Ectodermal cell (in vitro differentiated cells): ENCODE measurements around the gene WTIP.

Source experiments
- H3K27ac ChIP-seq: 2 replicates; pipeline ENCODE4 v1.7.0; 2013; ENCODE audit warnings: mild to moderate bottlenecking, low read depth, low read length; ENCODE audit not compliant: insufficient read depth, poor library complexity, severe bottlenecking
- H3K27me3 ChIP-seq: 2 replicates; pipeline ENCODE4 v1.7.0; 2013; ENCODE audit warnings: mild to moderate bottlenecking, low read length; ENCODE audit not compliant: insufficient read depth, control insufficient read depth, poor library complexity, severe bottlenecking
- H3K36me3 ChIP-seq: one replicate; pipeline ENCODE4 v1.7.0; 2013; ENCODE audit warnings: low read length; ENCODE audit not compliant: control insufficient read depth, insufficient read depth
- H3K4me1 ChIP-seq: one replicate; pipeline ENCODE4 v1.7.0; 2013; ENCODE audit warnings: low read length; ENCODE audit not compliant: control insufficient read depth, insufficient read depth
- H3K4me3 ChIP-seq: 2 replicates; pipeline ENCODE4 v1.7.0; 2013; ENCODE audit warnings: low read depth, low read length, control low read depth; ENCODE audit not compliant: insufficient read depth
- H3K9me3 ChIP-seq: 2 replicates; pipeline ENCODE4 v1.7.0; 2013; ENCODE audit warnings: mild to moderate bottlenecking, low read length, moderate library complexity; ENCODE audit not compliant: control insufficient read depth
- WGBS, 2 experiments: methylation state at CpG; one replicate each; pipeline ENCODE4 v1.1.7; 2013; ENCODE audit warnings: missing lambda C conversion rate in 2 of 2; 5-methylcytosine and 5-hydroxymethylcytosine counted together

Gene WTIP

DNA sequence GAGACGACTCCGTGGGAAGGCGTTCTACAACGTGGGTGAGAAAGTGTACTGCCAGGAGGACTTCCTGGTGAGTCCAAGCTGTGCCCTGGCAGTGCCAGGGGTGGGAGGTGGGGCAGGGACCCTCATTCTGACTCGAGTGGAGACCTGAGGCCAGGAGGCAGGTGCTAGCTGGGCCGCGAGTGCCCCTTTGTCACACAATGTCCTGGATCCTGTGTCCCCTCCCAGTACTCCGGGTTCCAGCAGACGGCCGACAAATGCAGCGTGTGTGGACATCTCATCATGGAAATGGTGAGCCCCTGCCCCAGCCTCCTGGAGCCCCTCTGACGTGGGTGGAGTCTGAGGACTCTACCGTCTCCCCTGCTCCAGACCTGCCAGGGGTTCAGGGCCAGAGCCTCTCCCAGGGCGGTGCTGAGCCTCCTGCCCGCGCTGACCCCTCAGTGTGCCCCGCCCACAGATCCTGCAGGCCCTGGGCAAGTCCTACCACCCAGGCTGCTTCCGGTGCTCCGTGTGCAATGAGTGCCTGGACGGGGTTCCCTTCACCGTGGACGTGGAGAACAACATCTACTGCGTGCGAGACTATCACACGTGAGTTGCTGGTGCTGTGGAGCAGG, 11.6 kb downstream of the WTIP start:
- Histone ChIP-seq H3K9me3 (no peaks in the 10 kb centered on the region), H3K4me3 (no peak overlapping the region), H3K27ac (no peak overlapping the region), H3K27me3 (no peaks in the 10 kb centered on the region), H3K36me3 (peaks cover 30% of the 10 kb centered on the region), H3K4me1 (no peaks in the 10 kb centered on the region)
- 95% methylated on average over 25 of the region's 25 CpGs for WGBS, 2 experiments

DNA sequence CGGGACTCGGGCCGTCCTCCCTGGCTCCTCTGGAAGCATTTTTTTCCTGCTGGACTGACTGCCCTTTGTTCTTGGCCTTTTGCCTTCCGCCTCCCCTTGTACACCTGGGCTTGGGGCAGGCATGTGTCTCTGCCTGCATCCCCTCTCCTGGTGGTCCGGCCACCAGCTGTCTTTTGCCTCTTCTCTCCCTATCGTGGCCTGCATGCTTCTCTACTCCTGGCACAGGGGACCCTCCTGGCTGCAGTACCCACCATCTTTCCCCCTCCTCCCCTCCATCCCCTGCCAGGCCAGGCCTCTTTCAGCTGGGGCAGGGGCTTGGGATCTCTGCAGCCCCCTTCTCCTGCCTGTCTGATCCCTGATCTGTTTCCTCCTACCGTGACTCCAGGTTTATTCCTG, 12.1 kb downstream of the WTIP start:
- Histone ChIP-seq H3K4me1 (no peaks in the 10 kb centered on the region), H3K27me3 (no peaks in the 10 kb centered on the region), H3K9me3 (no peaks in the 10 kb centered on the region), H3K4me3 (no peak overlapping the region), H3K36me3 (peaks cover 33% of the 10 kb centered on the region), H3K27ac (no peak overlapping the region)
- WGBS, 2 experiments, result 95 to 97% methylated on average over 7 of the region's 7 CpGs

DNA sequence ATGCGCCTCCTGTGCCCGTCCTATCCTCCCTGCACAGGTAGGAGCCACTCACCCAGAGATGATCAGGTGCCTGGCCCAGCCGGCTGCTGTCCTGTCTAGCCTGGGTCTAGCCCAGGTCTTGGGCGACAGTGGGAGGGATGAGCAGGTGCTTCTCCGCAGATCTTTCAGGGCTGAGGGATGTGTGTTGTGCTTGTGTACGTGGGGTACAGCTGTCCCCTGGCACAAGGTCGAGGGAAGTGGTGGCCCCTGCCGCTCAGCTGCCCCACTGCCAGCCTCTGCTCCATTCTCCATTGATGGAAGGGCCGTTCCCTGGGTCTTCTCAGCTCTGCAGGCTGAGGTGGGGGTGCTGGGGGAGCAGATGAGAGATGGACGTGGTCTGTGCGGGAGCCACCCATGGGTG, 13.0 kb downstream of the WTIP start:
- 95 to 96% methylated on average over 11 of the region's 11 CpGs for WGBS, 2 experiments

DNA sequence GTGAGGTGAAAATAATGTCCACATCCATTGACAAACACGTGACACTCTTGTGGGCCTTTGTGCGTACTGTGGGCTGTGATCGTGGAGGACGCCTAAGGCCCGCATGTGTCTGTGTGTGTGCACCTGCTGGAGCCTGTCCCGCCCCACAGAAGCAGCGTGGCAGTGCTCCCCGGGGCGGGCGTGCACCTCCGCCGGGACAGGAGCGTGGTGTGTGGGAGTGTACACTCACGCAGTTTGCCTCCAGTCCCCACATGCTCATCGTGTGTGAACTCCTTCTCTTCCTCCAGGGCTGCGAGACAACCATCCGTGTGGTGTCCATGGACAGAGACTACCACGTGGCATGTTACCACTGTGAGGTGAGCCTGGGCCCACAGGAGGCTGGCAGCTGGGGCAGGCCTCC, 13.9 kb downstream of the WTIP start:
- Histone ChIP-seq H3K9me3 (no peaks in the 10 kb centered on the region), H3K4me3 (no peak overlapping the region), H3K4me1 (no peaks in the 10 kb centered on the region), H3K27me3 (no peaks in the 10 kb centered on the region), H3K36me3 (peaks cover 33% of the 10 kb centered on the region), H3K27ac (no peak overlapping the region)
- 96% methylated on average over 18 of the region's 18 CpGs for WGBS, 2 experiments

More for the DNA sequence above, 13.0 kb downstream of the WTIP start:
- H3K9me3 ChIP-seq, result no peaks in the 10 kb centered on the region
- peaks cover 33% of the 10 kb centered on the region for H3K36me3 ChIP-seq
- no peak overlapping the region for H3K4me3 ChIP-seq
- no peak overlapping the region for H3K27ac ChIP-seq
- H3K27me3 ChIP-seq, result no peaks in the 10 kb centered on the region
- H3K4me1 ChIP-seq, result no peaks in the 10 kb centered on the region

DNA sequence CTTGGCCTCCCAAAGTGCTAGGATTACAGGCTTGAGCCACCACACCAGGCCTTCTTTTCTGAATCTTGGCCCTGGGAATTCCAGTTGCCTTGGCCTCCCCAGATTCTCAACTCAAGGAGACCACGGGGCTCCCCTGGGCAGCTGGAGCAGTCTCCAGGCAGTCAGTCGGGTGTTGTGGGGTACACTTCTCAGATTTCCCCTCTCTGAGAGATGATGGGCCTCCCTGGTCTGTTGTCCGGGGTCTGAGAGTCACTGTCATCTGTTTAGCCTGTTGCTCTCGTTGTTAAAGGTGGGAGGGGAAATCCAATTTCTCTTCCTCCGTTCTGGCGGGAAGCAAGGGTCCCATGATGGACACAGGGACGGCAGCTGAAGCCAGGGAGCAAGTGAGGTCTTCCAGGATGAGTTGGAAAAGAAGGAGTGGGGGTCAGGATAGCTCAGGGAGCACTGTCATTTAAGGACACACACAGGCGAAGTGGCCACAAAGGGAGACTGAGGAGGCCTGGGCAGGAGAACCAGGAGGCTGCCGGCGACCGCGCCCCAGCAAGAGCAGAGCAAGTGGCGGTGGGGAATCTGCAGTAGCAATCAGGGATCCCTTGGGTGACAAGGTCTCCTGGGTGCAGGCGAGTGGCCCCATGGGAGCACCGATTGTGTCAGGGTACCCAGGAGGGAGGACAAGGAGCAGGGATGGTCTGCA, 15.7 kb downstream of the WTIP start:
- no peak overlapping the region for H3K4me3 ChIP-seq
- no peaks in the 10 kb centered on the region for H3K4me1 ChIP-seq
- no peaks in the 10 kb centered on the region for H3K27me3 ChIP-seq
- 94% methylated on average over 15 of the region's 15 CpGs for WGBS, 2 experiments
- no peaks in the 10 kb centered on the region for H3K9me3 ChIP-seq
- H3K27ac ChIP-seq, result no peak overlapping the region
- peaks cover 33% of the 10 kb centered on the region for H3K36me3 ChIP-seq

DNA sequence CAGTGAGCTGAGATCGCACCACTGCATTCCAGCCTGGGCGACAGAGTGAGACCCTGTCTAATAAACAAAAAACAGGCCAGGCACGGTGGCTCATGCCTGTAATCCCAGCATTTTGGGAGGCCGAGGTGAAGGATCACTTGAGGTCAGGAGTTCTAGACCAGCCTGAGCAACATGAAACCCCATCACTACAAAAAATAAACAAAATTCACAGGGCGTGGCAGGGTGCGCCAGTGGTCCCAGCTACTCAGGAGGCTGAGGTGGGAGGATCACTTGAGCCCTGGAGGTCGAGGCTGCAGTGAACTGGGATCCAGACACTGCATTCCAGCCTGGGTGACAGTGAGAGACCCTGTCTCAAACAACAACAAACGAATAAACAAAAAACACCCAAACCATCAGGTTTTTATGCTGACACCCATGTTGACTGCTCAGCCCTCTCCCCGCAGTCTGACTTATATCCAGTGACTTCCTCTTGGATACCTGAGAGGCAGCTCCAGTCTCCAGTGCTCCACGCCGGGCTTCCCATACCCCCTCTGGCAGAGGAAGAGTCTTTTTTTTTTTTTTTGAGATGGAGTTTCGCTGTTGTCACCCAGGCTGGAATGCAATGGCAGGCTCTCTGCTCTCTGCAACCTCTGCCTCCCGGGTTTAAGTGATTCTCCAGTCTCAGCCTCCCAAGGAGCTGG, 17.7 kb downstream of the WTIP start:
- no peaks in the 10 kb centered on the region for H3K4me1 ChIP-seq
- H3K27ac ChIP-seq, result no peak overlapping the region
- 89 to 93% methylated on average over 13 of the region's 13 CpGs for WGBS, 2 experiments
- peaks cover 19% of the 10 kb centered on the region for H3K36me3 ChIP-seq
- H3K27me3 ChIP-seq, result no peaks in the 10 kb centered on the region
- no peaks in the 10 kb centered on the region for H3K9me3 ChIP-seq
- no peak overlapping the region for H3K4me3 ChIP-seq

DNA sequence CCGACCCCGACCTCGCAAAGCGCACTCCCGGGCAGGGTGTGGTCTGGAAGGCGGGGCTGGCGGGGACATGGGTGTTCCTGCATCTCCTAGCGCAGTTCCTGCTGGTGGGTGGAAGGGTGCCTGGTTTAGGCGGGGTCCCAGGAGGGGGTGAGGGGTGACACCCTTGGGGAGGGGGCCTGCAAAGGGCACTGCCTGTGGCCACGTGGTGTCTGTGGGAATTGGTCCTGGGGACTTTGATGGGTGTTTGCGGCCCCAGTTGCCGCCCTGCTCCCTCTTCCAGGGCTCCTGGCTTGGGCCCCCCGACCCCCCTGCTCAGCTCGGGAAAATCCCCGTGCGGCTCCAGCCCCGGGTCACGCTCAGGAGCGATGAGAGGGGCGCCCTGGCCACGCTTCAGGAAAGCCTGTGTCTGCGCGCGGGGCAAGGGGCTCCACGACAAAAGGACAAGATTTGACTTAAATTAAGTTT, 19.1 kb downstream of the WTIP start:
- Histone ChIP-seq H3K36me3 (peaks cover 7% of the 10 kb centered on the region), H3K4me1 (no peaks in the 10 kb centered on the region), H3K27me3 (no peaks in the 10 kb centered on the region), H3K9me3 (no peaks in the 10 kb centered on the region), H3K27ac (no peak overlapping the region), H3K4me3 (no peak overlapping the region)
- WGBS, 2 experiments, result 72 to 79% methylated on average over 25 of the region's 25 CpGs

DNA sequence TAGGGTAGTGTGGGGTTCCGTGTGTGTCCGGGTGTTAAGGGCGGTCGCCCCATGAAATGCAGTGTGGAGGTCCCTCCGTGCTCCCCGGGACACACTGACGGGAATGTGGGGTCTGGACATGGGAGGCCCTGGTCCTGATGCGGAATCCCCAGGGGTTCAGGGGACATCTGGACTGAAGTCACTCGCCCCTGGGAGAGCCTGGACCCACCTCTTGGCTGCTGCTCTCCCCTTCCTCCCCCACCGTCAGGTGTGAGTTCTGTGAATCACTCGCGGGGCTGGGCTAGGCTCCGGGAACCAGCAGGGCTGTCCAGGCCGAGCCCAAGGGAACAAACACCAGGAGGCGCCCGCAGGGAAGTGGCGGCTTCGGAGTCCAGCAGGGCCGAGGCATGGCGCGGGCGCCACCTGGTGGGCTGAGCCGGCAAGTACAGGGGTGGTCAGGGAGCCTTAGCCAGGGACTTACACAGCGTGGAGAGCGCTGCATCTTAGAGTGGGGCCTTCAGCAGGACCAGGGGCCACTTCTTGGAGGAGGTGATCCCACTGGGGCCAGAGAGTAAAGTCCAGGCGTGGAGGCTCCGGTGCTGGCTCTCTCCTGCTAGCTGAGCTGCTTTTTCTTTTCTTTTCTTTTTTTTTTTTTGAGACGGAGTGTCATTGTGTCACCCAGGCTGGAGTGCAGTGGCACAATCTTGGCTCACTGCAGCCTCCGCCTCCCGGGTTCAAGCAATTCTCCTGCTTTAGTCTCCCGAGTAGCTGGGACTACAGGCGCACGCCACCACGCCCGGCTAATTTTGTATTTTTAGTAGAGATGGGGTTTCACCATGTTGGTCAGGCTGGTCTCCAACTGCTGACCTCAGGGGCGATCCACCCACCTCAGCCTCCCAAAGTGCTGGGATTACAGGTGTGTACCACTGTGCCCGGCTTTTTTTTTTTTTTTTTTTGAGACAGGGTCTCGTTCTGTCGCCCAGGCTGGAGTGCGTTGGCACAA, 20.1 kb downstream of the WTIP start:
- H3K4me3 ChIP-seq, result no peak overlapping the region
- H3K27ac ChIP-seq, result no peak overlapping the region
- H3K9me3 ChIP-seq, result no peaks in the 10 kb centered on the region
- no peaks in the 10 kb centered on the region for H3K4me1 ChIP-seq
- H3K36me3 ChIP-seq, result peaks cover 7% of the 10 kb centered on the region
- 53 to 54% methylated on average over 40 of the region's 40 CpGs for WGBS, 2 experiments
- no peaks in the 10 kb centered on the region for H3K27me3 ChIP-seq

DNA sequence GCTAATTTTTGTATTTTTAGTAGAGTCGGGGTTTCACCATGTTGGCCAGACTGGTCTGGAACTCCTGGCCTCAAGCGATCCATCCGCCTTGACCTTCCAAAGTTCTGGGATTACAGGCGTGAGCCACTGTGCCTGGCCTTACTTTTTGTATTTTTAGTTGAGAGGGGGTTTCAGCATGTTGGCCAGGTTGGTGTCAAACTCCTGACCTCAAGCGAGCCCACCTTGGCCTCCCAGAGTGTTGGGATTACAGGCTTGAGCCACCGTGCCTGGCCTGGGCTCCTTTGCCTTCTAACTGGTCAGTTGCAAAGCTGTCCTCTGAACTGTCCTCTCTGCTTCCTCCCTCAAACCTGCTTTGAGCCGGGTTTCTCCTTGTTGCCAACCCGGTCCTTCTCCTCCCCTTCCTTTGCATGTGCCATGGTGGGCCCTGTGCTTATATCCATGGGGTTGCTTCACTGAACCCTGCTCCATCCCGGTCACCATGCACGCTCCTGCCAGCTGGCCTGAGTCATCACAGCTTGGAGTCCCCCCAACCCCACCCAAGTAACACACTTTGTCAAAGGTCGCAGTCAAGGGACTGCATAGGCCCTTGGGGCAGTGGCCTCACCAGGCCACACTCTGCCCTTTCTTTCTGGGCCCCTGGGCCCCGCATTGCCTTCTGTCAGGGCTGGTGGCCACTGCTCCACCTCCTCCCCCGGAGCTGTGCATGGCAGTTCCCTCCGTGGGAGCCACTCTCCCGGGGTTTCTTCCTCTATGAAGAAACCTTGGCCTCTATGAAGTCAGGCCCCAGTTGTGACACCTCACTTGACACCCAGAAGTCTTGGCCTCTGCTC, 21.2 kb downstream of the WTIP start:
- peaks cover 4% of the 10 kb centered on the region for H3K27me3 ChIP-seq
- H3K4me1 ChIP-seq, result no peaks in the 10 kb centered on the region
- H3K27ac ChIP-seq, result no peak overlapping the region
- H3K4me3 ChIP-seq, result no peak overlapping the region
- peaks cover 6% of the 10 kb centered on the region for H3K36me3 ChIP-seq
- 91% methylated on average over 15 of the region's 15 CpGs for WGBS, 2 experiments
- no peaks in the 10 kb centered on the region for H3K9me3 ChIP-seq
